HG03432 (cell line): ENCODE results near the gene DHFR2.
"Not testable (repeated sequence)": the region's sequence is repeated elsewhere in the genome, so short reads cannot be mapped to it uniquely, and the experiment has no call there.

ENCODE experiments used
- ATAC-seq: cut with Tn5 transposase; IDR thresholded peaks from one replicate; pipeline ENCODE4 v1.9.1; 2021; ENCODE audit warnings: mild to moderate bottlenecking, moderate library complexity; ENCODE audit not compliant: unreplicated experiment

The DHFR2 gene

GRCh38 chr3:94065819-94066480, 3.2 kb upstream of the DHFR2 start:
- ATAC-seq = no peak

GRCh38 chr3:94065122-94065521, 2.4 kb upstream of the DHFR2 start:
- ATAC-seq = no peak

- no peak for ATAC-seq
These were observed 1.6 kb upstream of the DHFR2 start for GRCh38 chr3:94064243-94064860.

GRCh38 chr3:94063496-94064119, 892 bp upstream of the DHFR2 start:
- ATAC-seq = no peak

- ATAC-seq = no peak
These were observed 1.4 kb downstream of the DHFR2 start for GRCh38 chr3:94061297-94061696.

- ATAC-seq = no peak
These were observed 12.2 kb downstream of the DHFR2 start for GRCh38 chr3:94050546-94050945.

GRCh38 chr3:94049267-94049666, 13.4 kb downstream of the DHFR2 start:
- no peak for ATAC-seq

GRCh38 chr3:94046533-94046932, 16.2 kb downstream of the DHFR2 start:
- no peak for ATAC-seq

GRCh38 chr3:94044100-94044936, 18.4 kb downstream of the DHFR2 start:
- ATAC-seq = not testable (repeated sequence)

GRCh38 chr3:94043285-94043684, 19.4 kb downstream of the DHFR2 start:
- ATAC-seq = no peak

GRCh38 chr3:94036909-94037507, 25.7 kb downstream of the DHFR2 start:
- peak; percentile 82 for ATAC-seq

- ATAC-seq = no peak
These were observed 34.5 kb downstream of the DHFR2 start, which contains the start of gene STX19 for GRCh38 chr3:94028093-94028837. TSS of gene STX19 (minus strand) at chr3:94028597. CDS start at chr3:94015269, 13,328 bp downstream.

GRCh38 chr3:94026623-94027022, 36.1 kb downstream of the DHFR2 start:
- ATAC-seq = no peak

- ATAC-seq = no peak
These were observed 38.3 kb downstream of the DHFR2 start for GRCh38 chr3:94024385-94024784.

GRCh38 chr3:94020293-94020692, 42.4 kb downstream of the DHFR2 start:
- no peak for ATAC-seq

- no peak for ATAC-seq
These were observed 43.1 kb downstream of the DHFR2 start for GRCh38 chr3:94019659-94020058.

GRCh38 chr3:94015025-94015424, 47.7 kb downstream of the DHFR2 start:
- no peak for ATAC-seq

- ATAC-seq = no peak
These were observed 50.5 kb downstream of the DHFR2 start for GRCh38 chr3:94012185-94012584.

- ATAC-seq = no peak
These were observed 51.4 kb downstream of the DHFR2 start for GRCh38 chr3:94011233-94011711.

- no peak for ATAC-seq
These were observed 53.1 kb downstream of the DHFR2 start for GRCh38 chr3:94009608-94010007.
